ENCODE measurements around the gene GATAD2B.
"Not testable (repeated sequence)": the region's sequence is repeated elsewhere in the genome, so short reads cannot be mapped to it uniquely, and the experiment has no call there.

The GATAD2B gene

GRCh38 chr1:153793973-153794615, 128.7 kb downstream of the GATAD2B start:
- no peak for DNase-seq

GRCh38 chr1:153793261-153793972, 129.4 kb downstream of the GATAD2B start:
- no peak for DNase-seq

GRCh38 chr1:153792631-153793041, 130.1 kb downstream of the GATAD2B start:
- DNase-seq, result no peak

DNA sequence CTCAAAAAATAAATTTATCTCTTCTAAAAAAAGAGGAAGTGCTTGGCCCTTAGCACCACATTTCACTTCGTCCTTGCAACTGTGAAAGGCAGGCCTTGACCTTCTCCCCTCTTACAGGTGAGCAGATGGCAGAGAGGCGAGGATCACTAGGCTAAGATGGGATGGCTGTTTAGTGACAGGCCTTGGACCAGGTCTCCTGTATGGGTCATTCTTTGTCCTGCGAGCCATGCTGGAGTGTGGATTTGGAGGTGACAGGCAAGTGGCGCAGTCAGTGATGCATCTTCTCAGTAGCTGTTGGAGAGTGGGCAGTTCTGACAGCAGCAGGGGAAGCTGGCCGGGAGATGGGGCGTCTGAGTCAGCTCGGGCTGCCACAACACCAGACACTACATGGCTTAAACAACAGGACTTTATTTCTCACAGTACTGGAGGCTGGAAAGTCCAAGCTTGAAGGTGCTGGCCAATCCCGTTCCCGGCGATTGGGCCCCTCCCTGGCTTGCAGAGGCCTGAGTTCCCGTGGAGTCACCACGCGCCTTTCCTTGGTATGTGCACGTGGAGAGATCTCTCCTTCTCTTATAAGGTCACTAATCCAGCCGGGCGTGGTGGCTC, 131.0 kb downstream of the GATAD2B start:
- peak; percentile 85 for DNase-seq

GRCh38 chr1:153790966-153791647, 131.7 kb downstream of the GATAD2B start:
- DNase-seq, result no peak

- peak; percentile 57 for DNase-seq
These were observed 132.3 kb downstream of the GATAD2B start for GRCh38 chr1:153790313-153790965.

- no peak for DNase-seq
These were observed 133.2 kb downstream of the GATAD2B start for GRCh38 chr1:153789478-153790034.

DNA sequence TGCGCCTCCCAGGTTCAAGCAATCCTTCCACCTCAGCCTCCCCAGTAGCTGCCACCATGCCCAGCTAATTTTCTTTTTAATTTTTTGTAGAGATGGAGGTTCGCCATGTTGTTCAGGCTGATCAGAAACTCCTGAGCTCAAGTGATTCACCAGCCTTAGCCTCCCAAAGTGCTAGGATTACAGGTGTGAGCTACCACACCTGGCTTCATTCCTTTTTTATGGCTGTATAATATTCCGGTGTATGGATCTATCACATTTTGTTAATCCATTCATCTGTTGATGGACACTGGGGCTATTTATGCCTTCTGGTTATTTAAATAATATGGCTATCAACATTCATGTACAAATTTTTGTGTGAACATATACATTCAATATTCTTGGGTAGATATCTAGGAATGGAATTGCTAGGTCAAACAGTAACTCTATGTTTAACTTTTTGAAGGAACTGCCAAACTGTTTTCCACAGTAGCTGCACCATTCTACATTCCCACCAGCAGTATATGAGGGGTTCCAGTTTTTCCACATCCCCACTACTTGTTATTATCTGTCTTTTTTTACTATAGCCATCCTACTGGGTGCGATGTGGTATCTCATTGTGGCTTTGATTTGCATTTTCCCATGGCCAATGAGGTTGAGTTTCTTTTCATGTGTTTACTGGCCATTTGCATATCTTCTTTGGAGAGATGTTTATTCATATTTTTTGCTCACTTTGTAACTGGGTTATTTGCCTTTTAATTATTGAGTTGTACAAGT, 136.6 kb downstream of the GATAD2B start:
- DNase-seq, result no peak

- DNase-seq, result peak; percentile 95
These were observed 139.3 kb downstream of the GATAD2B start for GRCh38 chr1:153783233-153784190.

DNA sequence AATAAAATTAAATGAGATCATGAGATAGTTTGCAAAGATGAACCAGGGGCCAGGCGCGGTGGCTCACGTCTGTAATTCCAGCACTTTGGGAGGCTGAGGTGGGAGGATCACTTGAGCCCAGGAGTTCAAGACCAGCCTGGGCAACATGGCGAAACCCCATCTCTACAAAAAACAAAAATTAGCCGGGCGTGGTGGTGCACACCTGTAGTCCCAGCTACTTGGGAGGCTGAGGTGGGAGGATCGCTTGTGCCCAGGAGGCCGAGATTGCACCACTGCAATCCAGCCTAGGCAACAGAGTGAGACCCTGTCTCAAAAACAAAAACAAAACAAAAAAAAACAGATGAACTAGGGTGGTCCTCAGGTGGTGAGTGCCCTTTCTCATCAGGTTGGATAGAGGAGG, 140.1 kb downstream of the GATAD2B start:
- DNase-seq, result not testable (repeated sequence)

DNA sequence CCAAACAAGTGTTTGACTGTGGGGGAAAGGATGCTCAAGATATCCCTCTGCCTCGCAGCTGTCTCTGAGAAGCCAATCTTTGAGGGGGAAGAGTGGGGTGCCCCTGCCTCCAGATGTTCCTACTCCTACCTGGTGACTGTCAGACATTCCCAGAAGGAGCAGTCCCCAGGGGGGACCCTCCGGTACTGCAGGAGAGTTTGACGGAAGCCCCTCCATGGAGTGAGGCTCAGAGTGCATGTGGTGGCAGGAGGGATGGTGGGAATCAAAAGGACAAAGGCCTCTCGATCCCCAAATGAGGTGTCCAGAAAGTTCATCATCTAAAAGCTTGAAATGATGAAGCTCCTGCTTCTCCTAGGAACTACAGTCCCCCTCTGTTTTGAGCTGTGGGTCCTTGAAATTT, 142.2 kb downstream of the GATAD2B start:
- DNase-seq, result no peak

- DNase-seq, result no peak
These were observed 142.8 kb downstream of the GATAD2B start for GRCh38 chr1:153779781-153780541.

DNA sequence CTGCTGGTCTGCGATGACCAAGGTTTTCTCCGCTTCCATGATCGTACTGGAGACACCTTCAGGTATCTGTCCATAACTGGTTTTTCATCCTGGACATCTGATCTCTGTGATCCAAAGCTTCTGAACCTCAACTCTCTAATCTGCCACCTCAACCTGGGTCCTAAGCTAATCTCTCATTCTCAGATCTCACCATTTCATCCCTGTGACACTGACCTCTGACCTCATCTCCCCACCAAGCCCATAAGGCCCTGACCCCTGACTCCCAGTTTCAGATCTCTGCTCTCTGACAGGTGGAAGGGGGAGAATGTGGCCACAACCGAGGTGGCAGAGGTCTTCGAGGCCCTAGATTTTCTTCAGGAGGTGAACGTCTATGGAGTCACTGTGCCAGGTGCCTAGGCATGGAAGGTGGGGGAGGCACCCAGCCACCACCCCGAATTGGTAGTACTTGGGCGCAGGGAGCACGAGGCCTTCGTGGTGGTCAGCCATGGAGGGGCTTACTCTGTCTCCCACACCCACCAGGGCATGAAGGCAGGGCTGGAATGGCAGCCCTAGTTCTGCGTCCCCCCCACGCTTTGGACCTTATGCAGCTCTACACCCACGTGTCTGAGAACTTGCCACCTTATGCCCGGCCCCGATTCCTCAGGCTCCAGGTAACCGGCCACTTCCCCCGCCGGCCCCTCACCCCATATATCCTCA, 143.8 kb downstream of the GATAD2B start:
- DNase-seq, result no peak

- no peak for DNase-seq
These were observed 144.5 kb downstream of the GATAD2B start for GRCh38 chr1:153778051-153778823.

- DNase-seq, result no peak
These were observed 145.1 kb downstream of the GATAD2B start for GRCh38 chr1:153777648-153778047.

DNA sequence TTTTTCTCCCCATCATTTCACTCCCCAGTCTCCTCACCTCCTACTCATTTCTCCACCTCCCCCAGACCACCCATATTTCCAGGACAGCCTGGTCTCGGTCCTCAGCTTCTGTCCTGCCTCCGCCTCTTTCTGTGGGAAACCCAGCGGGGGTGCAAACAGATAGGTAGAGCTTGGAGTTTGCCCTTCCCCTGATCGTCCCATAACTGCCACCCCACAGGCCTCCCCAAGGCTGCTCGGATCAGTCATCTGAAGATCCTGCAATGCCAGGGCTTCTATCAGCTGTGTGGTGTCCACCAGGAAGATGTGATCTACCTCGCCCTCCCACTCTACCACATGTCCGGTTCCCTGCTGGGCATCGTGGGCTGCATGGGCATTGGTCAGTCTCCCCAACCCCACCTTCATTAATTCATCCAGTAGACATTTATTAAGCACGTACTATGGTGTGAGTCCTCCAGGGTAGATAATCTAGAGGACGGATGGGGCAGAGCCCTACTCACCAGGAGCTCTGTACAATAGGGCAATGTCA, 145.9 kb downstream of the GATAD2B start:
- DNase-seq, result no peak

GRCh38 chr1:153776352-153776751, 146.4 kb downstream of the GATAD2B start:
- DNase-seq, result no peak

All from islet precursor cell (in vitro differentiated cells).